HepG2 (cell line): ENCODE results near the gene EIF4G1. TPM values are rescaled to one million over a fixed set of nuclear protein-coding genes. Genes with fewer than 3 reads are reported as not detected.
A peak's percentile ranks its signal among the peaks of the same experiment; 100 is the strongest.

Source experiments
- EED ChIP-seq: sonication (generic); formaldehyde crosslinking; IDR thresholded peaks from 2 replicates; pipeline ENCODE4 v1.5.0; 2020; ENCODE audit warnings: mild to moderate bottlenecking, missing genetic modification reagents
- ELF1 ChIP-seq: sonication (generic); formaldehyde crosslinking; IDR thresholded peaks from 2 replicates; pipeline ENCODE4 v1.4.0; 2020; ENCODE audit warnings: missing genetic modification reagents
- GATA4 ChIP-seq: sonication (generic); IDR thresholded peaks from 2 replicates; pipeline ENCODE4 v1.6.1; 2016; ENCODE audit warnings: antibody characterized with exemption, low read depth, borderline replicate concordance
- KDM5B ChIP-seq: sonication (generic); formaldehyde crosslinking; IDR thresholded peaks from 2 replicates; pipeline ENCODE4 v1.4.0; 2020; ENCODE audit warnings: missing genetic modification reagents, mild to moderate bottlenecking, borderline replicate concordance
- NFKBIZ ChIP-seq: IDR thresholded peaks from 2 replicates; pipeline ENCODE4 v1.6.1; 2018; ENCODE audit warnings: missing genetic modification reagents, missing compliant biosample characterization
- PAX8 ChIP-seq: sonication (generic); formaldehyde crosslinking; IDR thresholded peaks from 2 replicates; pipeline ENCODE4 v1.8.0; 2022; ENCODE audit warnings: mild to moderate bottlenecking, missing genetic modification reagents, borderline replicate concordance
- PHF8 ChIP-seq: sonication (generic); formaldehyde crosslinking; IDR thresholded peaks from 2 replicates; pipeline ENCODE4 v1.5.0; 2020; ENCODE audit warnings: missing genetic modification reagents
- PRDM10 ChIP-seq: sonication (generic); formaldehyde crosslinking; IDR thresholded peaks from 2 replicates; pipeline ENCODE4 v1.4.0; 2020; ENCODE audit warnings: low read depth, missing genetic modification reagents
- SAP130 ChIP-seq: IDR thresholded peaks from 2 replicates; pipeline ENCODE4 v1.6.1; 2016; ENCODE audit warnings: low read depth
- ZBTB7B ChIP-seq: sonication (generic); formaldehyde crosslinking; IDR thresholded peaks from 2 replicates; pipeline ENCODE4 v1.4.0; 2020; ENCODE audit warnings: missing genetic modification reagents
- ZNF138 ChIP-seq: sonication (generic); formaldehyde crosslinking; IDR thresholded peaks from 2 replicates; pipeline ENCODE4 v1.5.0; 2020; ENCODE audit warnings: mild to moderate bottlenecking, low read depth, missing genetic modification reagents
- ZNF333 ChIP-seq: sonication (generic); formaldehyde crosslinking; IDR thresholded peaks from 2 replicates; pipeline ENCODE4 v1.4.0; 2020; ENCODE audit warnings: mild to moderate bottlenecking, missing genetic modification reagents, borderline replicate concordance
- ZNF547 ChIP-seq: sonication (generic); formaldehyde crosslinking; IDR thresholded peaks from 2 replicates; pipeline ENCODE4 v1.5.1; 2020; ENCODE audit warnings: mild to moderate bottlenecking, missing genetic modification reagents
- ZNF556 ChIP-seq: sonication (generic); formaldehyde crosslinking; IDR thresholded peaks from 2 replicates; pipeline ENCODE4 v1.4.0; 2020; ENCODE audit warnings: mild to moderate bottlenecking, missing genetic modification reagents, borderline replicate concordance
- ZNF558 ChIP-seq: sonication (generic); formaldehyde crosslinking; IDR thresholded peaks from 2 replicates; pipeline ENCODE4 v1.9.0; 2022; ENCODE audit warnings: mild to moderate bottlenecking, missing genetic modification reagents, borderline replicate concordance
- ZNF678 ChIP-seq: sonication (generic); formaldehyde crosslinking; IDR thresholded peaks from 2 replicates; pipeline ENCODE4 v1.4.0; 2020; ENCODE audit warnings: mild to moderate bottlenecking, missing genetic modification reagents
- ZNF720 ChIP-seq: sonication (generic); formaldehyde crosslinking; IDR thresholded peaks from 2 replicates; pipeline ENCODE4 v1.4.0; 2020; ENCODE audit warnings: missing genetic modification reagents
- ZNF770 ChIP-seq: sonication (generic); formaldehyde crosslinking; IDR thresholded peaks from 2 replicates; pipeline ENCODE4 v1.5.0; 2020; ENCODE audit warnings: mild to moderate bottlenecking, missing genetic modification reagents
- ZNF776 ChIP-seq: sonication (generic); formaldehyde crosslinking; IDR thresholded peaks from 2 replicates; pipeline ENCODE4 v1.4.0; 2020; ENCODE audit warnings: mild to moderate bottlenecking, missing genetic modification reagents
- polyA plus RNA-seq, 8 experiments: library from polyadenylated mRNA; depleted of rRNA in 3 of 8; stranded (reverse) in 7 of 8; unstranded in 1 of 8; fragments of >200 nt; fragmentation: Illumina TruSeq in 4 of 8; extraction: Trizol in 4 of 8; gene quantifications; 2 replicates each; pipeline versions ENCODE4 v1.2.1 to v1.2.3, GENCODE V29; 2011 to 2016; ENCODE audit warnings: low read depth in 4 of 8, missing spikeins in 1 of 8, mixed read lengths in 1 of 8; ENCODE audit not compliant: insufficient read depth in 1 of 8
- total RNA-seq, 5 experiments: library from RNA; depleted of rRNA; stranded (reverse); fragments of >200 nt; fragmentation: Illumina TruSeq; extraction: Trizol; gene quantifications; 2 replicates each; pipeline ENCODE4 v1.2.3, GENCODE V29; 2016; ENCODE audit warnings: low read depth in 1 of 5
- TF ChIP-seq, protein P1 (sequence below): IDR thresholded peaks from 2 replicates; pipeline ENCODE4 v1.6.1; 2012; ENCODE audit warnings: low read depth, low read length, improper control_type of control experiment
- TF ChIP-seq, protein P2 (sequence below): IDR thresholded peaks from 2 replicates; pipeline ENCODE4 v1.6.1; 2016

Gene EIF4G1
- total and polyA plus RNA-seq, 2 of the 13 experiments (the other 11 are each of a cell fraction or from before 2014, with no cell fraction given), result 208 to 213 TPM

DNA sequence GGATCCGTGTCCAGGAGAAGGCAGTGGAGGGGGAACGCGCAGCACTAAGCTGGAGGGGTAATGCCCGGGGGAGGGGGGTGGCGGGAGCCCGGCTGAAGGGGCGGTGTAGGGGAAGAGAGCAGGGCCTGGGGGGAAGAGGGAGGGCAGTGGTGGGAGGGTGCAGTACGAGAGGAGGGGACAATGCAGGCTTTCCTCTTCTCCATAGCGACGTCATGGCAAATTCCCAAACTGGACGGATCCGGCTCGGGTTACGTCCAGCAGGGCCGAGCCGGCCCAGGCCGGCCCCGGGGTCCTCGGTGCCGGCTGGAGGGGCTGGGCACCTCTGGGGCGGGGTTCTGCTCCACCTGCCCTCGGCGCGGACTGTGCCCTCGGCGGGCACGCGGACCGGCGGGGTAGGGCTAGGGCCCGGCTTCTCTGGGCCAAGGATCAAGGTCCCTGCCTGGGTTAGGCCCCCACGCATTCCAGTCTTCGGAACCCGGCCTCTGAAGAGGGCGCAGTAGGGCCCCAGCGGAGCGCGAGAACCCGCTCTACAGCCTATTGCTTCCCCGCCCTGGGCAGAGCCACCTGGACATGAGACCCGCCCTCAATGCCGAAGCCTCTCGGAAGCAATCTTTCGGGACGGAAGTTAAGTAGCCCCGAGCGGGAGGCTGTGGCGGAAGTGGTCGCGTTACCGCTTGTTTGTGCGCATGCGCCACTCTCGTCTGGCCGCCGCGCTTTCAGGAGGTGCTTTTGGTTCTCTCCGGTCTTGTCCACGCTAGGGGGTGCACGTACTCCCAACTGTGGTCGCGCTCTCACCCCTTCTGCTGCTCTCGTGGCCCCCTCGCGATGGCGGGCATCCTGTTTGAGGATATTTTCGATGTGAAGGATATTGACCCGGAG, 48.5 kb downstream of the EIF4G1 start (continued):
- TF ChIP-seq SAP130 (peak; percentile 90), PRDM10 (CRISPR knock-in tag) (no peak), ZNF678 (no peak), ZNF547 (CRISPR knock-in tag) (0 out of 2 replicates have a peak, but pooled peaks have one; percentile 50), PAX8 (CRISPR knock-in tag) (peak; percentile 40; the same call in 1 of the 2 replicates), KDM5B (CRISPR knock-in tag) (peak; percentile 88; the same call in 1 of the 2 replicates), ZBTB7B (CRISPR knock-in tag) (peak; percentile 90; the same call in 1 of the 2 replicates), ZNF558 (CRISPR knock-in tag) (no peak), ZNF556 (CRISPR knock-in tag) (no peak; the same call in 1 of the 2 replicates), ZNF138 (CRISPR knock-in tag) (0 out of 2 replicates have a peak, but pooled peaks have one; percentile 21), ELF1 (CRISPR knock-in tag) (peak; percentile 91), NFKBIZ (CRISPR knock-in tag) (no peak), ZNF776 (CRISPR knock-in tag) (peak; percentile 91), ZNF720 (CRISPR knock-in tag) (no peak), PHF8 (CRISPR knock-in tag) (peak; percentile 67), ZNF770 (CRISPR knock-in tag) (peak; percentile 68), ZNF333 (CRISPR knock-in tag) (peak; percentile 89; the same call in 1 of the 2 replicates), GATA4 (no peak; the same call in 1 of the 2 replicates), EED (no peak)
- TF ChIP-seq, protein P1, sequence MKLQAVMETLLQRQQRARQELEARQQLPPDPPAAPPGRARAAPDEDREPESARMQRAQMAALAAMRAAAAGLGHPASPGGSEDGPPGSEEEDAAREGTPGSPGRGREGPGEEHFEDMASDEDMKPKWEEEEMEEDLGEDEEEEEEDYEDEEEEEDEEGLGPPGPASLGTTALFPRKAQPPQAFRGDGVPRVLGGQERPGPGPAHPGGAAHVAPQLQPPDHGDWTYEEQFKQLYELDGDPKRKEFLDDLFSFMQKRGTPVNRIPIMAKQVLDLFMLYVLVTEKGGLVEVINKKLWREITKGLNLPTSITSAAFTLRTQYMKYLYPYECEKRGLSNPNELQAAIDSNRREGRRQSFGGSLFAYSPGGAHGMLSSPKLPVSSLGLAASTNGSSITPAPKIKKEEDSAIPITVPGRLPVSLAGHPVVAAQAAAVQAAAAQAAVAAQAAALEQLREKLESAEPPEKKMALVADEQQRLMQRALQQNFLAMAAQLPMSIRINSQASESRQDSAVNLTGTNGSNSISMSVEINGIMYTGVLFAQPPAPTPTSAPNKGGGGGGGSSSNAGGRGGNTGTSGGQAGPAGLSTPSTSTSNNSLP, result no peak; the same call in 1 of the 2 replicates
- TF ChIP-seq, protein P2, sequence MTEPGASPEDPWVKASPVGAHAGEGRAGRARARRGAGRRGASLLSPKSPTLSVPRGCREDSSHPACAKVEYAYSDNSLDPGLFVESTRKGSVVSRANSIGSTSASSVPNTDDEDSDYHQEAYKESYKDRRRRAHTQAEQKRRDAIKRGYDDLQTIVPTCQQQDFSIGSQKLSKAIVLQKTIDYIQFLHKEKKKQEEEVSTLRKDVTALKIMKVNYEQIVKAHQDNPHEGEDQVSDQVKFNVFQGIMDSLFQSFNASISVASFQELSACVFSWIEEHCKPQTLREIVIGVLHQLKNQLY, result 0 out of 2 replicates have a peak, but pooled peaks have one; percentile 36
